ENCODE data around the gene ABCD1. TPM values are rescaled to one million over a fixed set of nuclear protein-coding genes. Genes with fewer than 3 reads are reported as not detected.
"Not testable (repeated sequence)": the region's sequence is repeated elsewhere in the genome, so short reads cannot be mapped to it uniquely, and the experiment has no call there.

ABCD1 gene
- total and polyA plus RNA-seq, 9 donors, result 7.2 to 11.4 (median 9.2) TPM

DNA sequence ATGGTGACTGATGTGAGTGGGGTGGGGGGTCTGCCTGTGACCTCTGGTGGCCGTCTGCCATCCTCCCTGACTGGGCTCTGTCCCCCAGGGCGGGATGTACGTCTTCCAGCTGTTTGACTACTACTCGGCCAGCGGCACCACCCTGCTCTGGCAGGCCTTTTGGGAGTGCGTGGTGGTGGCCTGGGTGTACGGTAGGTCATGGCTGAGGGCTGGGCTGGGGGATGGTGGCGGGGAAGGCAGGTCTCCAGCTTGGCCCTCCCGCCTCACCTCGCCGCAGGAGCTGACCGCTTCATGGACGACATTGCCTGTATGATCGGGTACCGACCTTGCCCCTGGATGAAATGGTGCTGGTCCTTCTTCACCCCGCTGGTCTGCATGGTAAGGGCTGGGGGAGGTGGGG is 30.4 kb upstream of the ABCD1 start:
- H3K4me3 ChIP-seq (ENCODE audit: low read length); DNase-seq; H3K27me3 ChIP-seq (ENCODE audit: control insufficient read depth, insufficient read depth, low read length); H3K9me3 ChIP-seq (replicated peaks; ENCODE audit: control insufficient read depth, low read depth, low read length); H3K27ac ChIP-seq (ENCODE audit: low read length): not testable (repeated sequence)
- 83% methylated on average over 6 of the region's 16 CpGs for WGBS (ENCODE audit: insufficient coverage)
- H3K4me1 ChIP-seq (ENCODE audit: control insufficient read depth, insufficient read depth, low read length), result peaks cover 11% of the 10 kb centered on the region
- H3K36me3 ChIP-seq (ENCODE audit: control insufficient read depth, insufficient read depth, low read length), result peaks cover 14% of the 10 kb centered on the region

GRCh38 chrX:153694687-153695270 is 29.9 kb upstream of the ABCD1 start:
- DNase-seq, result no peak
- no peak overlapping the region for H3K4me3 ChIP-seq (ENCODE audit: low read length)
- peaks cover 14% of the 10 kb centered on the region for H3K36me3 ChIP-seq (ENCODE audit: control insufficient read depth, insufficient read depth, low read length)
- H3K4me1 ChIP-seq (ENCODE audit: control insufficient read depth, insufficient read depth, low read length), result peaks cover 11% of the 10 kb centered on the region
- no peaks in the 10 kb centered on the region for H3K27me3 ChIP-seq (ENCODE audit: control insufficient read depth, insufficient read depth, low read length)
- no peak overlapping the region for H3K27ac ChIP-seq (ENCODE audit: low read length)
- no peaks in the 10 kb centered on the region for H3K9me3 ChIP-seq (replicated peaks; ENCODE audit: control insufficient read depth, low read depth, low read length)
- WGBS (ENCODE audit: insufficient coverage), result 90% methylated on average over 20 of the region's 23 CpGs

- Histone ChIP-seq H3K36me3 (ENCODE audit: control insufficient read depth, insufficient read depth, low read length) (peaks cover 16% of the 10 kb centered on the region), H3K4me1 (ENCODE audit: control insufficient read depth, insufficient read depth, low read length) (peaks cover 12% of the 10 kb centered on the region), H3K9me3 (replicated peaks; ENCODE audit: control insufficient read depth, low read depth, low read length) (no peaks in the 10 kb centered on the region), H3K4me3 (ENCODE audit: low read length) (no peak overlapping the region), H3K27me3 (ENCODE audit: control insufficient read depth, insufficient read depth, low read length) (no peaks in the 10 kb centered on the region), H3K27ac (ENCODE audit: low read length) (no peak overlapping the region)
- no peak for DNase-seq
- 80% methylated on average over 9 of the region's 15 CpGs for WGBS (ENCODE audit: insufficient coverage)
These were observed 28.6 kb upstream of the ABCD1 start for GRCh38 chrX:153696100-153696499.

- Histone ChIP-seq H3K4me1 (ENCODE audit: control insufficient read depth, insufficient read depth, low read length) (peaks cover 13% of the 10 kb centered on the region), H3K36me3 (ENCODE audit: control insufficient read depth, insufficient read depth, low read length) (peaks cover 18% of the 10 kb centered on the region)
- H3K27me3 ChIP-seq (ENCODE audit: control insufficient read depth, insufficient read depth, low read length); DNase-seq; H3K27ac ChIP-seq (ENCODE audit: low read length); H3K9me3 ChIP-seq (replicated peaks; ENCODE audit: control insufficient read depth, low read depth, low read length); H3K4me3 ChIP-seq (ENCODE audit: low read length): not testable (repeated sequence)
- WGBS (ENCODE audit: insufficient coverage), result 81% methylated on average over 10 of the region's 10 CpGs
These were observed 28.1 kb upstream of the ABCD1 start for GRCh38 chrX:153696538-153696937.

DNA sequence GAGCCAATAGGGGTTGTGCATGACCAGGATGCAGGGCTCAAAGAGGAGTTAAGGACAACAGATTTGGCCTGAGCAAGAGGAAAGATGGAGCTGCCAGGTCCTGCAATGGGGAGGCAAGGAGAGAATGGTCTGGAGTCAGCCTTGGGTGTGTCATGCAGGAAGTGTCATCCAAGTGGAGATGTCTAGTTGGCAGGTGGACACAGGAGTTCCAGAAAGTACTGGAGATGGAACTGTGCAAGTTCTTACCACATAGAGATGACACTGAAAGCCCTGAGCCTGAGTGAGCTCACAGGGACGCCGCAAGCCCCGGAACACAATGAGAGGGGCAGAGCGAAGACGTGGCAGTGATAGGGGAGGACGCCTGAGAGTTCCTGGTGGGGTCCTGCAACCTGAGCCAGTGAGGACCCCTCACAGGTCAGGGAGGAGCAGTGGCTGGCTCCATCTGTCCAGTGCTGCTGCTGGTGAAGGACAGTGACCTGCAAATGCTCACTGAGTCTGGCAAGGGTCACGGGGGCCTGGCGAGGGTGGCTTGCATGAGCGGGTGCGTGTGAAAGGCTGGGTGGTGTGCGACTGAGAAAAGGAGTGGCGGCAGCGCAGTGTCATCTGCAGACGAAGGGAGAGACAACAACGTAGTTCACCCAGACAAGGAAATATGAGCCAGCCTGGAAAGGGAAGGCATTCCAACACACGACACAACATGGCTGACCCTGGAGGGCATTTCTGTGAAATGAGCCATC is 27.5 kb upstream of the ABCD1 start:
- 89% methylated on average over 16 of the region's 16 CpGs for WGBS (ENCODE audit: insufficient coverage)
- Histone ChIP-seq H3K4me1 (ENCODE audit: control insufficient read depth, insufficient read depth, low read length) (peaks cover 11% of the 10 kb centered on the region), H3K36me3 (ENCODE audit: control insufficient read depth, insufficient read depth, low read length) (peaks cover 21% of the 10 kb centered on the region), H3K27ac (ENCODE audit: low read length) (peak overlapping the region; percentile 7)
- not testable (repeated sequence) for H3K27me3 ChIP-seq (ENCODE audit: control insufficient read depth, insufficient read depth, low read length); H3K4me3 ChIP-seq (ENCODE audit: low read length); DNase-seq; H3K9me3 ChIP-seq (replicated peaks; ENCODE audit: control insufficient read depth, low read depth, low read length)

DNA sequence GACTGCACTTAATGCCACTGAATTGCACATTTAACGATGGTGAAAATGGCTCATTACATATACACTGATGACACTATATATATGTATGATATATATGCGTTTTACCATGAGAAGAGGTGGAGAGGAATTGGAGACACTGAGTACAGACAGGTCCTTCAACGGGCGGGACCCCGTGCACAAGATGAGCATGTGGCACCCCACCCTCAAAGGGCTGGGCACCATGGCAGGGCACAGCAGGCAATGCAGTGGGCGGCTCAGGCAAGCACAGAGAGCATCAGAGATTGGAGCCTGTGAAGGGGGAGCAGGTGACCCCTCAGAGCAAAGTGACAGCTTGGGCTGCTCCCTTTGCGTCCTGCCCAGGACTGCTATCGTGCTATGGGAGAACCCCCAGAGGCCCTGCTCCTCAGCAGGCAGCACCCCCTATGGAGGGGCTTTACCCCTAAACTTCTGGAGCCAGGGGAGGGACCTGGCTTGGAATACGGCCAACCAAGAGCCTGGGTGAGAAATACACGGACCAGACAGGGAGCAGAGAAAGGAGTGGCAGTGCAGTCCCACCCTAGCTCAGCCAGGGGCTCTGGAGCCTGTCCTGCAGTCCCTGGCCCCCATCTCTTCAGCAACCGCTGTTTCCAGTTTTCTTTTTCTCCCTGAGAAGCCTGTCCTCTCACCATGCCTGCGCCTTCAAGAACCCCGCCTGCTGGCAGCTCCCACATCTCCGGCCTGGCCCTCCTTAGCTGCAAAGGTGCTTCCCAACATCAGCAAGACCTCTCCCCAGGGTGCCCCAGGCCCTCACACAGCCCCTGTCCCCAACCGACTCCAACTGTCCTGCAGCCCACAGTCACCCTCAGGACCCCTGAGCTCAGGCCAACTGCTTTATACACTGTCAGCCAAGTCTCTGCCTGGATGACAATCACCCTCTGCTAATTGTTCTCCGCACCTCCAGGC is 26.5 kb upstream of the ABCD1 start:
- Histone ChIP-seq H3K27me3 (ENCODE audit: control insufficient read depth, insufficient read depth, low read length) (no peaks in the 10 kb centered on the region), H3K9me3 (replicated peaks; ENCODE audit: control insufficient read depth, low read depth, low read length) (no peaks in the 10 kb centered on the region), H3K4me3 (ENCODE audit: low read length) (no peak overlapping the region), H3K27ac (ENCODE audit: low read length) (no peak overlapping the region), H3K4me1 (ENCODE audit: control insufficient read depth, insufficient read depth, low read length) (peaks cover 13% of the 10 kb centered on the region), H3K36me3 (ENCODE audit: control insufficient read depth, insufficient read depth, low read length) (peaks cover 26% of the 10 kb centered on the region)
- DNase-seq, result no peak
- WGBS (ENCODE audit: insufficient coverage), result 77% methylated on average over 7 of the region's 16 CpGs

DNA sequence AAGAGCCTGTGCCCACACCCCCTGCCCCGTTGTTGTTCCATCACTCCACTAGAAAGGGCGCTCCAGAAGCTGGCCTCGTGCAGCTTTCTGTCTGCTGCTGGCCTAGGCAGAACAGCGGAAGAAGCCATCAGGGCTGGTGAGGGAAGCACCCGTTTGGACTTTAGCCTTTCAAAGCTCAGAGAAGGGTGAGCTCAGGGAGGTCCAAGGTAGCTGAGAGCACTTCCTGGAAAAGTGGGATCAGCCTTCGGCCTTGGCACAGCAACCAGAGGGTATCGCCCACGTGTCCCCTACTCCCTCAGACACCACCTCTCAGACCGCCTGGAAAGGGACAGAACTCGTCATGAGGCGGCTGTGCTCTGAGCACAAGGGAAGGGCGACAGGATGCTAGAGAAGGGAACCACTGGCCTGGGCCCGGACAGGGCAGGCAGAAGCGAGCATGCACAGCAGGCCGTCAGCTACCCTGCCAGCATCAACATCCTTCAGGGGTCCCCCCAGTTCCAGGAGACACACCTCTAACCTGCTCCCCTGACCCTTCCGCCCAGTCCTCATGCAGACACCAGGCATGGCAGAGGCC is 25.4 kb upstream of the ABCD1 start:
- H3K36me3 ChIP-seq (ENCODE audit: control insufficient read depth, insufficient read depth, low read length), result peaks cover 34% of the 10 kb centered on the region
- 82% methylated on average over 11 of the region's 16 CpGs for WGBS (ENCODE audit: insufficient coverage)
- not testable (repeated sequence) for H3K27me3 ChIP-seq (ENCODE audit: control insufficient read depth, insufficient read depth, low read length); DNase-seq; H3K4me3 ChIP-seq (ENCODE audit: low read length); H3K9me3 ChIP-seq (replicated peaks; ENCODE audit: control insufficient read depth, low read depth, low read length); H3K27ac ChIP-seq (ENCODE audit: low read length)
- H3K4me1 ChIP-seq (ENCODE audit: control insufficient read depth, insufficient read depth, low read length), result peaks cover 24% of the 10 kb centered on the region

DNA sequence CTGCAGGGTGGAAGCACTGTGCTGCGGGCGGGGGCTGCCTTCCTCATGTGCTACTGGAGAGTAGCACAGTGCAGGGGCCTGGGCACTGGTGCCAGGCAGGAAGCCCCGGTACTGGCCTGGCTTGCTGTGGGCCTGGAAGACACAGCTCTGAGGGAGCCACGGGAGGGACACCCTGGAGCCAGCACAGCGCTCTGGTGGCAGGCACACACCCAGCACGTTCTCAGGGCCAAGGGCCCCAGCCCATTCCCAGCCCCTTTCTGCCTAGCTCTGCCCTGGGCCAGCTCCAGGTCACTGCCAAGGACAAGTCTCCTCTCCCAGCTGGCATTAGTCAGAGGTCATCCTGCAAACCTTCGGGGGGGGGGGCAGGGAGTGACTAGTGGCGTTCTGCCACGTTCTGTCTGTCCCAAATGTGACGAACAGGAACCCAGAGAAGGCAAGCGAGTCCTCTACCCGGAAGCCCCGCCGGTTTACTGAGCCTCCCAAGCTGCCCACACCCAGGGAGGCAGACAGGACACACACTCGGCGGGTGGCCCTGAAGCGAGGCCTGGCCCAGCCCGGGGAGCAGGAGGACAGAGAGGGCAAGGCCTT is 24.8 kb upstream of the ABCD1 start:
- not testable (repeated sequence) for DNase-seq; H3K9me3 ChIP-seq (replicated peaks; ENCODE audit: control insufficient read depth, low read depth, low read length); H3K4me3 ChIP-seq (ENCODE audit: low read length); H3K27me3 ChIP-seq (ENCODE audit: control insufficient read depth, insufficient read depth, low read length)
- H3K4me1 ChIP-seq (ENCODE audit: control insufficient read depth, insufficient read depth, low read length), result peaks cover 27% of the 10 kb centered on the region
- 81% methylated on average over 15 of the region's 18 CpGs for WGBS (ENCODE audit: insufficient coverage)
- H3K36me3 ChIP-seq (ENCODE audit: control insufficient read depth, insufficient read depth, low read length), result peaks cover 32% of the 10 kb centered on the region
- H3K27ac ChIP-seq (ENCODE audit: low read length), result peak overlapping the region; percentile 35

- Histone ChIP-seq H3K27me3 (ENCODE audit: control insufficient read depth, insufficient read depth, low read length) (no peaks in the 10 kb centered on the region), H3K27ac (ENCODE audit: low read length) (peak overlapping the region; percentile 35), H3K4me3 (ENCODE audit: low read length) (no peak overlapping the region), H3K9me3 (replicated peaks; ENCODE audit: control insufficient read depth, low read depth, low read length) (no peaks in the 10 kb centered on the region), H3K36me3 (ENCODE audit: control insufficient read depth, insufficient read depth, low read length) (peaks cover 30% of the 10 kb centered on the region), H3K4me1 (ENCODE audit: control insufficient read depth, insufficient read depth, low read length) (peaks cover 27% of the 10 kb centered on the region)
- no peak for DNase-seq
- 74% methylated on average over 10 of the region's 15 CpGs for WGBS (ENCODE audit: insufficient coverage)
These were observed 24.2 kb upstream of the ABCD1 start for GRCh38 chrX:153700376-153700945.
